Measurements from ENCODE around the gene CMTM8. TPM values are rescaled to one million over a fixed set of nuclear protein-coding genes. Genes with fewer than 3 reads are reported as not detected.

Gene CMTM8
- total RNA-seq, 1 donor from 2014 or later, result 7.5 TPM

GRCh38 chr3:32372213-32372490 is 133.7 kb downstream of the CMTM8 start:
- no peaks in the 10 kb centered on the region for H3K27me3 ChIP-seq (ENCODE audit: control insufficient read depth, insufficient read depth, low read length)
- TF ChIP-seq CTCF (IDR thresholded peaks at IDR 0.05; ENCODE audit: insufficient read depth, low read length, poor library complexity, severe bottlenecking), result no peak
- H3K4me3 ChIP-seq (ENCODE audit: low read depth, low read length), result no peak overlapping the region
- no peaks in the 10 kb centered on the region for H3K36me3 ChIP-seq (ENCODE audit: control insufficient read depth, insufficient read depth, low read length)
- no peak for DNase-seq (ENCODE audit: low read depth)

DNA sequence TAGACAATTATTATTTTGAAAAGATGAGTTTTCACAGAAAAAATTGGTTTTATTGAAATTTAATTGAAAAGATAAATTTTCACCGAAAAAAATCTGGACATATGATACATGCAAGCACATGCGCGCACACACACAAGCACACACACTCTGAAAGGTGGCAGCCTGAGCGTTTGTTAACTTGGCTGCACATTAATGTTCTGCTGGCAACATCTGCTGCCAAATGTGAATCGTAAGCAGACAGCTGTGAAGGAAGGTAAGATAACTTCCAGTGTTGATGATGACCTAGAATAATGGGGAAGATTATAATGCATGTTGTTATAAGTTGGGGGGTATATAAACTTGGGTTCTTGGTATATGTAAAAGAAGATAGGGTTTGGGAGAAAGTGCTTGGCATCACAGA is 134.8 kb downstream of the CMTM8 start:
- Histone ChIP-seq H3K36me3 (ENCODE audit: control insufficient read depth, insufficient read depth, low read length) (no peaks in the 10 kb centered on the region), H3K4me3 (ENCODE audit: low read depth, low read length) (no peak overlapping the region), H3K27me3 (ENCODE audit: control insufficient read depth, insufficient read depth, low read length) (no peaks in the 10 kb centered on the region)
- DNase-seq (ENCODE audit: low read depth), result no peak
- no peak for TF ChIP-seq CTCF (IDR thresholded peaks at IDR 0.05; ENCODE audit: insufficient read depth, low read length, poor library complexity, severe bottlenecking)

GRCh38 chr3:32373844-32374243 is 135.4 kb downstream of the CMTM8 start:
- TF ChIP-seq CTCF (IDR thresholded peaks at IDR 0.05; ENCODE audit: insufficient read depth, low read length, poor library complexity, severe bottlenecking), result no peak

DNA sequence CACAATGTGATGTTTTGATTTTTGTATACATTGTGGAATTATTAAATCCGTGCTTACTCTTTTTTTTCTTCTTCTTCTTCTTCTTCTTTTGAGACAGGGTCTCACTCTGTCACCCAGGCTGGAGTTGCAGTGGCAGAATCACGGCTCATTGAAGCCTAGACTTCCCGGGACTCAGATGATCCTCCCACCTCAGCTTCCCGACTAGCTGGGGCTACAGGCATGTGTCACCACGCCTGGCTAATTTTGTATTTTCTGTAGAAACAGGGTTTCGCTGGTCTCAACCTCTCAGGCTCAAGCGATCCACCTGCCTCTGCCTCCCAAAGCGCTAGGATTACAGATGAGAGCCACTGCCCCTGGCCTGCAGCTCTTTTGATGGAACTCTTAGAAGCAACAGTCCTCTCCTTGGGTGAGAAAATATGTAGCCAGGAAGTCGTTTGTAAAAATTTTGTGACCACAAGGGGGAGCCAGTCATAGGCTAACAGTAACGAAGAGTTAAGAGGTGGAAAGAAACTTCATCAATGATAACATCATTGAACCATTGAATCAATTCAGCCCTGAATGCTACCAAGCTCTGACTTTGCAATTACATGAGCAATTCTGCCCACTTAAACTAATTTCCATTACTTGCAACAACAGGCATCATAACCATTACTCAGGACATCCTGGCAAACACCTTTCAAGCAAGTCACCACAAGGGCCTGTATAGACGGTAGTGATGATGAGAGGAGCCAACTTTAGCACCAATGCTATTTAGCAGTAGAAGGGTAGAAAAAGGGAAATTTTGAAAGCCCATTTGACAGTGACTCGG is 136.5 kb downstream of the CMTM8 start:
- no peaks in the 10 kb centered on the region for H3K27me3 ChIP-seq (ENCODE audit: control insufficient read depth, insufficient read depth, low read length)
- no peak for DNase-seq (ENCODE audit: low read depth)

More at GRCh38 chr3:32373844-32374243, 135.4 kb downstream of the CMTM8 start:
- Histone ChIP-seq H3K27me3 (ENCODE audit: control insufficient read depth, insufficient read depth, low read length) (no peaks in the 10 kb centered on the region), H3K4me3 (ENCODE audit: low read depth, low read length) (no peak overlapping the region), H3K36me3 (ENCODE audit: control insufficient read depth, insufficient read depth, low read length) (no peaks in the 10 kb centered on the region)
- no peak for DNase-seq (ENCODE audit: low read depth)

GRCh38 chr3:32375596-32375930 is 137.1 kb downstream of the CMTM8 start:
- H3K27me3 ChIP-seq (ENCODE audit: control insufficient read depth, insufficient read depth, low read length), result no peaks in the 10 kb centered on the region
- no peak for TF ChIP-seq CTCF (IDR thresholded peaks at IDR 0.05; ENCODE audit: insufficient read depth, low read length, poor library complexity, severe bottlenecking)
- H3K4me3 ChIP-seq (ENCODE audit: low read depth, low read length), result no peak overlapping the region
- DNase-seq (ENCODE audit: low read depth), result no peak
- H3K36me3 ChIP-seq (ENCODE audit: control insufficient read depth, insufficient read depth, low read length), result no peaks in the 10 kb centered on the region

More for the DNA sequence above, 136.5 kb downstream of the CMTM8 start:
- peak; percentile 61 for TF ChIP-seq CTCF (IDR thresholded peaks at IDR 0.05; ENCODE audit: insufficient read depth, low read length, poor library complexity, severe bottlenecking)
- Histone ChIP-seq H3K36me3 (ENCODE audit: control insufficient read depth, insufficient read depth, low read length) (no peaks in the 10 kb centered on the region), H3K4me3 (ENCODE audit: low read depth, low read length) (no peak overlapping the region)

DNA sequence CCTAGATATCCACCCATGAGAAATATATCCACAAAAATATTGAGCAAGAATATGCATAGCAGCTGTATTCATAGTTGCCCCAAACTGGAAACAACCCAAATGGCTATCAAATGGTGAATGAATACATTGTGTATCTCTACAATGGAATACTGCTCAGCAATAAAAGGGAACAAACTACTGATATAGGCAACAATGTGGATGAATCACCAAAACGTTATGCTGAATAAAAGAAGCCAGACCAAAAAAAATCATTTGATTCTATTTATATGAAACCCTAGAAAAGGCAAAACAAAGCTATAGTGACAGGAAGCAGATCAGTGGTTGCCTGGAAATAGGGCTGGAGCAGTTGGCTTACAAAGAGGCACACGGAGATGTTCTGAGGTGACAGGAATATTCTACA is 137.6 kb downstream of the CMTM8 start:
- DNase-seq (ENCODE audit: low read depth), result no peak
- Histone ChIP-seq H3K27me3 (ENCODE audit: control insufficient read depth, insufficient read depth, low read length) (no peaks in the 10 kb centered on the region), H3K36me3 (ENCODE audit: control insufficient read depth, insufficient read depth, low read length) (no peaks in the 10 kb centered on the region), H3K4me3 (ENCODE audit: low read depth, low read length) (no peak overlapping the region)
- no peak for TF ChIP-seq CTCF (IDR thresholded peaks at IDR 0.05; ENCODE audit: insufficient read depth, low read length, poor library complexity, severe bottlenecking)
